Activated naive CD8-positive, alpha-beta T cell treated with anti-CD3 and anti-CD28 coated beads, Interleukin-2, amount 10 ng/mL, durations not matched to agents 7 days and 5 days (primary cell): ENCODE results near the gene VKORC1. TPM values are rescaled to one million over a fixed set of nuclear protein-coding genes. Genes with fewer than 3 reads are reported as not detected.

Source experiments
- ATAC-seq: fragments of 150-1000 bp; cut with Tn5 transposase; one replicate; pipeline ENCODE4 v1.10.0; 2021; ENCODE audit warnings: low read depth, moderate library complexity
- POLR2A ChIA-PET: fragments of 350-600 bp; sonication (Branson Sonifier 250); formaldehyde crosslinking; loops from one replicate; lab custom pipeline; 2021; ENCODE audit warnings: antibody characterized with exemption; lab: Charles Lee
- DNase-seq: peaks from one replicate; pipeline ENCODE4 v3.0.0; 2021
- H3K27ac Mint-ChIP-seq: one replicate; pipeline ENCODE4 v1.8.0; 2022; ENCODE audit warnings: mild to moderate bottlenecking, mixed read lengths
- H3K27me3 Mint-ChIP-seq: one replicate; pipeline ENCODE4 v1.8.0; 2022; ENCODE audit warnings: mild to moderate bottlenecking, moderate library complexity, mixed read lengths
- H3K36me3 Mint-ChIP-seq: one replicate; pipeline ENCODE4 v1.8.0; 2021; ENCODE audit warnings: mild to moderate bottlenecking, mixed read lengths
- H3K4me1 Mint-ChIP-seq: one replicate; pipeline ENCODE4 v1.8.0; 2021; ENCODE audit warnings: mixed read lengths
- H3K4me3 Mint-ChIP-seq: one replicate; pipeline ENCODE4 v1.8.0; 2022; ENCODE audit warnings: mild to moderate bottlenecking, moderate library complexity, mixed read lengths
- H3K9me3 Mint-ChIP-seq: one replicate; pipeline ENCODE4 v1.8.0; 2021; ENCODE audit warnings: mixed read lengths
- total RNA-seq, 2 experiments: library from RNA; stranded (reverse); gene quantifications; one replicate each; pipeline ENCODE4 v1.2.3, GENCODE V29; 2021

VKORC1 gene
- total RNA-seq, 2 experiments from 2014 or later, result 79.4 to 80.4 TPM

- no peak overlapping the region for H3K27ac Mint-ChIP-seq
- no peak overlapping the region for H3K4me3 Mint-ChIP-seq
- H3K9me3 Mint-ChIP-seq, result no peaks in the 10 kb centered on the region
- ATAC-seq (no peak), DNase-seq (no peak)
- POLR2A ChIA-PET, result interaction anchor here (1.8 kb wide), 1 partner anchor 17 kb away, joined by 4 read pairs; the partner anchor contains the start of gene KAT8
- no peaks in the 10 kb centered on the region for H3K36me3 Mint-ChIP-seq
- no peaks in the 10 kb centered on the region for H3K4me1 Mint-ChIP-seq
- H3K27me3 Mint-ChIP-seq, result no peaks in the 10 kb centered on the region
Observed at GRCh38 chr16:31134625-31135534, 40.3 kb upstream of the VKORC1 start.

- no peaks in the 10 kb centered on the region for H3K36me3 Mint-ChIP-seq
- ATAC-seq (no peak), DNase-seq (no peak)
- no peaks in the 10 kb centered on the region for H3K4me1 Mint-ChIP-seq
- H3K27ac Mint-ChIP-seq, result no peak overlapping the region
- POLR2A ChIA-PET, result interaction anchor here (1.5 to 1.8 kb wide), 2 partner anchors 17 kb away, joined by 4 read pairs; partner anchors contain the start of gene KAT8
- H3K4me3 Mint-ChIP-seq, result no peak overlapping the region
- no peaks in the 10 kb centered on the region for H3K9me3 Mint-ChIP-seq
- H3K27me3 Mint-ChIP-seq, result no peaks in the 10 kb centered on the region
Observed at GRCh38 chr16:31134091-31134571, 39.5 kb upstream of the VKORC1 start.

GRCh38 chr16:31133046-31133501 lies 38.5 kb upstream of the VKORC1 start:
- Mint-ChIP-seq H3K36me3 (no peaks in the 10 kb centered on the region), H3K4me1 (peaks cover 5% of the 10 kb centered on the region), H3K27ac (no peak overlapping the region), H3K4me3 (no peak overlapping the region), H3K27me3 (no peaks in the 10 kb centered on the region), H3K9me3 (no peaks in the 10 kb centered on the region)
- ATAC-seq (no peak), DNase-seq (no peak)
- POLR2A ChIA-PET, result interaction anchor here (1.5 kb wide), 1 partner anchor 15 kb away, joined by 4 read pairs; the partner anchor contains the start of gene KAT8

- H3K27me3 Mint-ChIP-seq, result no peaks in the 10 kb centered on the region
- H3K9me3 Mint-ChIP-seq, result no peaks in the 10 kb centered on the region
- no peaks in the 10 kb centered on the region for H3K36me3 Mint-ChIP-seq
- ATAC-seq (no peak), DNase-seq (no peak)
- H3K4me3 Mint-ChIP-seq, result no peak overlapping the region
- POLR2A ChIA-PET, result interaction anchor here (1.5 kb wide), 1 partner anchor 15 kb away, joined by 4 read pairs; the partner anchor contains the start of gene KAT8
- H3K27ac Mint-ChIP-seq, result no peak overlapping the region
- peaks cover 5% of the 10 kb centered on the region for H3K4me1 Mint-ChIP-seq
Observed at GRCh38 chr16:31132303-31132979, 37.8 kb upstream of the VKORC1 start.

GRCh38 chr16:31131841-31132271 lies 37.3 kb upstream of the VKORC1 start:
- Mint-ChIP-seq H3K27me3 (no peaks in the 10 kb centered on the region), H3K9me3 (no peaks in the 10 kb centered on the region), H3K36me3 (no peaks in the 10 kb centered on the region), H3K4me1 (peaks cover 5% of the 10 kb centered on the region), H3K4me3 (no peak overlapping the region), H3K27ac (no peak overlapping the region)
- POLR2A ChIA-PET, result interaction anchor here (3.9 kb wide), 1 partner anchor 15 kb away, joined by 12 read pairs; the partner anchor contains the start of gene KAT8
- ATAC-seq (no peak), DNase-seq (no peak)

- no peaks in the 10 kb centered on the region for H3K27me3 Mint-ChIP-seq
- no peak overlapping the region for H3K4me3 Mint-ChIP-seq
- peaks cover under 1% of the 10 kb centered on the region for H3K36me3 Mint-ChIP-seq
- DNase-seq (no peak), ATAC-seq (no peak)
- H3K9me3 Mint-ChIP-seq, result no peaks in the 10 kb centered on the region
- H3K27ac Mint-ChIP-seq, result no peak overlapping the region
- POLR2A ChIA-PET, result interaction anchor here (3.9 kb wide), 1 partner anchor 14 kb away, joined by 12 read pairs; the partner anchor contains the start of gene KAT8
- peaks cover 5% of the 10 kb centered on the region for H3K4me1 Mint-ChIP-seq
Observed at GRCh38 chr16:31131416-31131815, 36.8 kb upstream of the VKORC1 start.

GRCh38 chr16:31130899-31131298 lies 36.3 kb upstream of the VKORC1 start:
- ATAC-seq (no peak), DNase-seq (no peak)
- H3K4me1 Mint-ChIP-seq, result peaks cover 5% of the 10 kb centered on the region
- H3K36me3 Mint-ChIP-seq, result peaks cover 4% of the 10 kb centered on the region
- POLR2A ChIA-PET, result interaction anchor here (3.9 kb wide), 1 partner anchor 14 kb away, joined by 12 read pairs; the partner anchor contains the start of gene KAT8
- H3K27ac Mint-ChIP-seq, result no peak overlapping the region
- H3K4me3 Mint-ChIP-seq, result no peak overlapping the region
- no peaks in the 10 kb centered on the region for H3K27me3 Mint-ChIP-seq
- H3K9me3 Mint-ChIP-seq, result no peaks in the 10 kb centered on the region

GRCh38 chr16:31130336-31130891 lies 35.8 kb upstream of the VKORC1 start:
- POLR2A ChIA-PET, result interaction anchor here (1.0 to 3.9 kb wide), 2 partner anchors 12 to 13 kb away, joined by 3 to 12 read pairs; partner anchors contain the start of gene KAT8

GRCh38 chr16:31129568-31130335 lies 35.2 kb upstream of the VKORC1 start:
- Mint-ChIP-seq H3K4me1 (peaks cover 5% of the 10 kb centered on the region), H3K9me3 (no peaks in the 10 kb centered on the region), H3K27me3 (no peaks in the 10 kb centered on the region), H3K4me3 (no peak overlapping the region), H3K27ac (no peak overlapping the region), H3K36me3 (peaks cover 4% of the 10 kb centered on the region)
- DNase-seq (no peak), ATAC-seq (no peak)
- POLR2A ChIA-PET, result interaction anchor here (1.0 to 3.9 kb wide), 2 partner anchors 12 kb away, joined by 3 to 12 read pairs; partner anchors contain the start of gene KAT8

More at GRCh38 chr16:31130336-31130891, 35.8 kb upstream of the VKORC1 start:
- no peak for DNase-seq
- Mint-ChIP-seq H3K27ac (no peak overlapping the region), H3K27me3 (no peaks in the 10 kb centered on the region), H3K9me3 (no peaks in the 10 kb centered on the region), H3K4me1 (peaks cover 5% of the 10 kb centered on the region), H3K36me3 (peaks cover 4% of the 10 kb centered on the region), H3K4me3 (no peak overlapping the region)
- no peak for ATAC-seq

GRCh38 chr16:31128711-31129567 lies 34.3 kb upstream of the VKORC1 start:
- H3K4me3 Mint-ChIP-seq, result no peak overlapping the region
- peak; percentile 25 for ATAC-seq

GRCh38 chr16:31127182-31127581 lies 32.6 kb upstream of the VKORC1 start:
- Mint-ChIP-seq H3K9me3 (no peaks in the 10 kb centered on the region), H3K36me3 (peaks cover 10% of the 10 kb centered on the region), H3K4me1 (peaks cover 5% of the 10 kb centered on the region), H3K27ac (no peak overlapping the region), H3K27me3 (no peaks in the 10 kb centered on the region), H3K4me3 (no peak overlapping the region)
- ATAC-seq (no peak), DNase-seq (no peak)
- POLR2A ChIA-PET, result interaction anchor here (1.9 kb wide), 1 partner anchor 10 kb away, joined by 6 read pairs; the partner anchor contains the start of gene KAT8

More at GRCh38 chr16:31128711-31129567, 34.3 kb upstream of the VKORC1 start:
- H3K4me1 Mint-ChIP-seq, result peaks cover 5% of the 10 kb centered on the region
- peaks cover 4% of the 10 kb centered on the region for H3K36me3 Mint-ChIP-seq
- DNase-seq, result no peak
- POLR2A ChIA-PET, result interaction anchor here (1.0 to 3.9 kb wide), 2 partner anchors 12 to 13 kb away, joined by 3 to 12 read pairs; partner anchors contain the start of gene KAT8
- H3K27ac Mint-ChIP-seq, result peak overlapping the region; percentile 70
- H3K27me3 Mint-ChIP-seq, result no peaks in the 10 kb centered on the region
- no peaks in the 10 kb centered on the region for H3K9me3 Mint-ChIP-seq
